HPDE6-E6E7 (cell line): ENCODE data around the gene AMPH.

Experiments
- DNase-seq: peaks from one replicate; pipeline ENCODE4 v3.0.0; 2011; ENCODE audit warnings: missing footprints; ENCODE audit errors: extremely low spot score

AMPH gene

GRCh38 chr7:38630720-38631673 is at the start of gene AMPH:
Gene AMPH (minus strand): TSS chr7:38631373. CDS start chr7:38631351, 22 bp downstream.
- no peak for DNase-seq

- no peak for DNase-seq
Measured at GRCh38 chr7:38679419-38679818, 48.2 kb upstream of the AMPH start.

- no peak for DNase-seq
Measured at GRCh38 chr7:38678698-38679054, 47.5 kb upstream of the AMPH start.

- DNase-seq: no peak
Measured at GRCh38 chr7:38677981-38678697, 47.0 kb upstream of the AMPH start.

DNA sequence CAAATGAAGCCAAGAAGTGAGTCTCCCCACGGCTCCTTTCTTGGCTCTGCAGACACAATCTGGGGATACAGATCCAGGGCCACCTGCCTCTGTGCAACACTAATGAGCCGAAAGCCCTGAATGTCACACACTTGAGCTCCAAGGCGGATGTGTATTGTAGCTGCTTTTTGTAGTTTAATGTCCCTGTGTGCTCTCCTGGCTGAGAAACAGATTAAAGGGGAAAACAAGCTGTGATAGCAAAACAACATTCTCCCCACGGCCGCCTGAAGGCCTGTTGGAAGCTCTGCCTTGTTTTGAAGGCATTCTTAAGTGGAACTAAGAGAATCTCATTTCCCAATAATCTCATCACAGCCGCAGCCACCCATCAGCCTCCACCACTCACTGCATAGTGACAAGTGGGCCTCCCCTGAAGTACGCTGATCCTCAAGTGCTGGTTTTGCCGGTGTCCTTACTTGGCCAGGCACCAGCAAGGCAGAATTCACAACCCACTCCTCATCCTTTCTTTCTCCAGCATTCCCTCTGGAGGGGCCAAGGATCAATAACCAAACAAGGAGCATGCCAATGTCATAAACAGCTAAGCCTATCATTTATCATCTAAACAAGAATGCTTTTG is 44.4 kb upstream of the AMPH start:
- no peak for DNase-seq

DNA sequence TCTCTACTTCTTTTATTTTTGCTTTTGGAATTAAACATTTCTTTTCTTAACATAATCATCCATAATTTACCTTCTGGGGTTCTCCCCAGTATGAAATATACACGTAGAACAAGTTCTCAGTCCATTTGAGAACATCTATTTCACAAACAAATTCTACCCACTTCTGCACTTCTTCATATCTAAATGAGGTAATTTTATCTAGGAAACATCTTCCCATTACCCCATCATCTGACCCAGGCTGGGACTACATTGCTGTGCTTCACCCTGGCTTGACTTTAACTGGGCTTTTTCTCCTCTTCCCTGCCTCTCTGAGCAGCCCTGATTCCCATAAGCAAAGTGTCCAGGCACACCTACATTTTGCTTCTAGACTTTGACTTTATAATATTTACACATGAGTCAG is 43.3 kb upstream of the AMPH start:
- DNase-seq: no peak

DNA sequence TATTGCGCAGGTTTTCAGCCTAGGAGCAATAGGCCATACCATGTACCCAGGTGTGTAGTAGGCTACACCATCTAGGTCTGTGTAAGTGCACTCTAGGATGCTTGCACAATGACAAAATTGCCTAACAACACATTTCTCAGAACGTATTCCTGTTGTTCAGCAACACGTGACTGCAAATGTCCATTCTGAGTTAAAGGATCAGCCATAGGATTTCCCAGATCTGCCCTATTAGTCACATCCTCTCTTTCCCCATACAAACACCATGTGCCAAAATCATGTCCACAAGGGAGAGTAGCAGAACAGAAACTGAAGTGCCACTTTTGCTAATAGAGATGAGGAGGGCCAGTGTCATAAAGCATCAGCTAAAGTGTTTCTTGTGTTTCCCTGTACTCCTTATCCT is 42.6 kb upstream of the AMPH start:
- DNase-seq: no peak

GRCh38 chr7:38671911-38672905 is 41.0 kb upstream of the AMPH start:
- no peak for DNase-seq

- no peak for DNase-seq
Measured at GRCh38 chr7:38669965-38670520, 38.9 kb upstream of the AMPH start.

DNA sequence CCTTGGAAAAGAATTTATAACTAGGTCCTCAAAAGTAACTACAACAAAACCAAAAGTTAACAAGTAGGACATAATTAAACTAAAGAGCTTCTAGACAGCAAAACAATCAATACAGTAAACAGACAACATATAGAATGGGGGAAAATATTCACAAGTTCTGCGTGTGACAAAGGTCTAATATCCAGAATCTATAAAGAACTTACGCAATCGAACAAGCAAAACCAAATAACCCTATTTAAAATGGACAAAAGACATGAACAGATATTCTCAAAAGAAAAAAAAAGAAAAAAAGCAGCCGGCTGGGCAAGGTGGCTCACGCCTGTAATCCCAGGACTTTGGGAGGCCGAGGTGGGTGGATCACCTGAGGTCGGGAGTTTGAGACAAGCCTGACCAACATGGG is 33.8 kb upstream of the AMPH start:
- DNase-seq: no peak

DNA sequence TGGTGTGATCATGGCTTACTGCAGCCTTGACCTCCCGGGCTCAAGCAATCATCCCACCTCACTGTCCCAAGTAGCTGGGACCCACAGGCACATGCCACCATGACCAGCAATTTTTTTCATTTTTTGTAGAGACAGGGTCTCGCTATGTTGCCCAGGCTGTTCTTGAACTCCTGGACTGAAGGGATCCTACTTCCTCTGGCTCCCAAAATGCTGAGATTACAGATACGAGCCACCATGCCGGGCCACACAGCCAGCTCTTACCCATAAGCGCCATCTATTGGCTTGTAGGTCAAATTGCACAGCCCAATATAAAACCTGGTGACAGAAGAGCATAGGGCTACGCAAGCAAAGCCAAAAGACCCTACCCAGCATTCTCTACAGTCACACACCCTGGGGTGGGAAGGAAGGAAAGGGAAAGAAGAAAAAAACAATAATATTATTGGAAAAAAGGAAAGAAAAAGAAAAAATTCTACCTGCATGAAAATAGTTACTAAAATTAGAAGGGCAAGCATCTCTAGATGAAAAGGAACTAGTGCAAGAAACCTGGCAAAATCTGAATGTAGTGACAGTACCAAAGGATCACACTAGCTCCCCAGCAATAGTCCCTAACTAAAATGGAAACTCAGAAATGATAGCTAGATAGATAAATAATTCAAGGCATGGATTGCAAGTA is 29.4 kb upstream of the AMPH start:
- DNase-seq: no peak

- DNase-seq: no peak
Measured at GRCh38 chr7:38659931-38660330, 28.8 kb upstream of the AMPH start.

GRCh38 chr7:38658921-38659320 is 27.7 kb upstream of the AMPH start:
- DNase-seq: no peak

DNA sequence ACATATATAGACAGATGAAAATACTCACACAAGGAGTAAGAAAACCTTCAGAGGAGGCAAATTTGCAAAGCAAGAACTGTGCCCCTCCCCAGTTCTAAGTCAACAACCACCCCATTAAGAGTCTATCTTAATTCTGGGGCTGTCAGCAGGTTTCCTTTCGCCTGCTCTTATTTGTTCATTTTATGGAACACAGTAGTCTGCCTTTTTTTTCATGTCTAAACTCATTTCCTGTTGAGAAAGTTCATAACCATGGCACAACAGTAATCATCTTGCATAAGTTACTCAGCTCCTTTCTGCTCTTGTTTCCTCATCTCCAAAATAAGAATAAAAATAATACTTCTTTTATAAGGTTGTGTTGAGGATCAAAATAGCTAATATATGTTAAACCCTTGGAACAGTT is 25.8 kb upstream of the AMPH start:
- DNase-seq: no peak

- DNase-seq: no peak
Measured at GRCh38 chr7:38655833-38656774, 24.9 kb upstream of the AMPH start.

DNA sequence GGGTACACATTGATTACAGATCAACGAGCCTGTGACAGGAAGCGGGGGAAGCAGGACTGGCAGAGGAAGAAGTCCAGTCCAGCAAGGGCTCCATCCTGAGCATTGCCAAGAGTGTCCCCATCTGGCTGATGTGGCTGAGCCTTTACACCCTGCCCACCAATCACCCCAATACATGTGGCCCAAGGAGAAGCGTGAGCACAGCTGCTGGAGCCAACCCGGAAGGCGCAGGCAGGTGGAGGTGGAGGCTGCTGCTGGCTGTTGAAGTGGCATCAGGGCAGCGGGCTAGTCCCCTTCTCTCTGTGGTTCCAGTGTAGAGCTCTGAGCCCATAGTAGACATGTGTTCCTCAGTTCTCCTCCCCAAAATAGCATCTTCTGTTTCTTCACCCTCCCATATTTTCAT is 6.8 kb upstream of the AMPH start:
- DNase-seq: no peak

- DNase-seq: no peak
Measured at GRCh38 chr7:38632411-38632810, 1.2 kb upstream of the AMPH start.

GRCh38 chr7:38629651-38630510 is 1.3 kb downstream of the AMPH start:
- no peak for DNase-seq
